ENCODE data around the gene VPS16. TPM values are rescaled to one million over a fixed set of nuclear protein-coding genes. Genes with fewer than 3 reads are reported as not detected.
"Not testable (repeated sequence)": the region's sequence is repeated elsewhere in the genome, so short reads cannot be mapped to it uniquely, and the experiment has no call there.

Gene VPS16
- total RNA-seq, 3 donors from 2014 or later (not counting 1 experiment from before 2014, with no cell fraction given), result 108 to 118 (median 109) TPM

GRCh38 chr20:2891343-2891742 is 50.8 kb downstream of the VPS16 start:
- ATAC-seq (no peak), DNase-seq (no peak)
- H3K27ac Mint-ChIP-seq, result peak overlapping the region; percentile 53 to 54
- H3K4me1 Mint-ChIP-seq, result peaks cover 70% of the 10 kb centered on the region in 2 donors
- Histone ChIP-seq H3K27ac (ENCODE audit: low read length) (no peak overlapping the region), H3K4me1 (ENCODE audit: control insufficient read depth, insufficient read depth, low read length) (no peaks in the 10 kb centered on the region), H3K36me3 (ENCODE audit: control insufficient read depth, insufficient read depth, low read length) (no peaks in the 10 kb centered on the region), H3K9me3 (ENCODE audit: control insufficient read depth, insufficient read depth, low read length) (no peaks in the 10 kb centered on the region), H3K4me3 (ENCODE audit: low read length) (no peak overlapping the region), H3K27me3 (ENCODE audit: control insufficient read depth, insufficient read depth, low read length) (no peaks in the 10 kb centered on the region)
- no peaks in the 10 kb centered on the region for H3K9me3 Mint-ChIP-seq
- no peaks in the 10 kb centered on the region for H3K27me3 Mint-ChIP-seq (ENCODE audit: low read depth in 2 of 2)
- 90% methylated on average over 2 of the region's 2 CpGs for WGBS (ENCODE audit: insufficient coverage)
- no peaks in the 10 kb centered on the region for H3K36me3 Mint-ChIP-seq
- TF ChIP-seq CTCF (IDR thresholded peaks at IDR 0.05), result no peak
- intact Hi-C loops (cut with micrococcal nuclease), result no loop called here
- H3K4me3 Mint-ChIP-seq, result no peak overlapping the region

- H3K4me1 ChIP-seq (ENCODE audit: control insufficient read depth, insufficient read depth, low read length), result no peaks in the 10 kb centered on the region
- DNase-seq, result no peak
- H3K27ac ChIP-seq (ENCODE audit: low read length), result no peak overlapping the region
- no peak for TF ChIP-seq CTCF (IDR thresholded peaks at IDR 0.05)
- H3K4me3 ChIP-seq (ENCODE audit: low read length), result no peak overlapping the region
- H3K36me3 ChIP-seq (ENCODE audit: control insufficient read depth, insufficient read depth, low read length), result no peaks in the 10 kb centered on the region
- H3K4me3 Mint-ChIP-seq, result no peak overlapping the region
- H3K9me3 ChIP-seq (ENCODE audit: control insufficient read depth, insufficient read depth, low read length), result no peaks in the 10 kb centered on the region
- H3K27me3 Mint-ChIP-seq (ENCODE audit: low read depth in 2 of 2), result no peaks in the 10 kb centered on the region
- H3K9me3 Mint-ChIP-seq, result no peaks in the 10 kb centered on the region
- no peaks in the 10 kb centered on the region for H3K27me3 ChIP-seq (ENCODE audit: control insufficient read depth, insufficient read depth, low read length)
- peak overlapping the region; percentile 21 to 23 for H3K27ac Mint-ChIP-seq
- H3K4me1 Mint-ChIP-seq, result peaks cover 73 to 74% of the 10 kb centered on the region in 2 donors
- 100% methylated on average over 3 of the region's 3 CpGs for WGBS (ENCODE audit: insufficient coverage)
- no peak for ATAC-seq
- no peaks in the 10 kb centered on the region for H3K36me3 Mint-ChIP-seq
- intact Hi-C loops (cut with micrococcal nuclease), result no loop called here
Measured at GRCh38 chr20:2892376-2892775, 51.8 kb downstream of the VPS16 start.

- Histone ChIP-seq H3K4me3 (ENCODE audit: low read length) (no peak overlapping the region), H3K36me3 (ENCODE audit: control insufficient read depth, insufficient read depth, low read length) (no peaks in the 10 kb centered on the region), H3K9me3 (ENCODE audit: control insufficient read depth, insufficient read depth, low read length) (no peaks in the 10 kb centered on the region), H3K27me3 (ENCODE audit: control insufficient read depth, insufficient read depth, low read length) (no peaks in the 10 kb centered on the region), H3K4me1 (ENCODE audit: control insufficient read depth, insufficient read depth, low read length) (peaks cover 4% of the 10 kb centered on the region), H3K27ac (ENCODE audit: low read length) (no peak overlapping the region)
- intact Hi-C loops (cut with micrococcal nuclease), result no loop called here
- Mint-ChIP-seq H3K27me3 (ENCODE audit: low read depth in 2 of 2) (no peaks in the 10 kb centered on the region), H3K36me3 (no peaks in the 10 kb centered on the region), H3K4me3 (no peak overlapping the region), H3K4me1 (peaks cover 68 to 69% of the 10 kb centered on the region in 2 donors), H3K27ac (peak overlapping the region; percentile 57 to 71), H3K9me3 (no peaks in the 10 kb centered on the region)
- TF ChIP-seq CTCF (IDR thresholded peaks at IDR 0.05), result no peak
- WGBS (ENCODE audit: insufficient coverage), result 78% methylated on average over 2 of the region's 2 CpGs
- no peak for ATAC-seq
- no peak for DNase-seq
Measured at GRCh38 chr20:2894221-2894620, 53.7 kb downstream of the VPS16 start.

- intact Hi-C loops (cut with micrococcal nuclease); H3K4me1 ChIP-seq (ENCODE audit: control insufficient read depth, insufficient read depth, low read length); H3K9me3 Mint-ChIP-seq: not testable (repeated sequence)
Measured at GRCh38 chr20:2895154-2895553, 54.6 kb downstream of the VPS16 start.

More at GRCh38 chr20:2895154-2895553, 54.6 kb downstream of the VPS16 start:
- not testable (repeated sequence) for H3K27me3 ChIP-seq (ENCODE audit: control insufficient read depth, insufficient read depth, low read length); H3K4me3 Mint-ChIP-seq; H3K27ac Mint-ChIP-seq; H3K9me3 ChIP-seq (ENCODE audit: control insufficient read depth, insufficient read depth, low read length); H3K36me3 ChIP-seq (ENCODE audit: control insufficient read depth, insufficient read depth, low read length); ATAC-seq; DNase-seq; H3K4me3 ChIP-seq (ENCODE audit: low read length); H3K27me3 Mint-ChIP-seq (ENCODE audit: low read depth in 2 of 2); H3K36me3 Mint-ChIP-seq; H3K27ac ChIP-seq (ENCODE audit: low read length)
- 100% methylated on average over 2 of the region's 3 CpGs for WGBS (ENCODE audit: insufficient coverage)
- H3K4me1 Mint-ChIP-seq, result peaks cover 67 to 71% of the 10 kb centered on the region in 2 donors
